Mucosa of descending colon (tissue), 3 donors: Measurements from ENCODE around the gene MYMK. TPM values are rescaled to one million over a fixed set of nuclear protein-coding genes. Genes with fewer than 3 reads are reported as not detected.

Source experiments
- ATAC-seq: fragments of 200-7000 bp; cut with Tn5 transposase; one replicate; pipeline ENCODE4 v1.9.1; 2020; ENCODE audit warnings: mild to moderate bottlenecking, moderate library complexity
- DNase-seq, 3 donors: peaks; one replicate each; pipeline ENCODE4 v3.0.0-alpha.2; 2020
- H3K36me3 ChIP-seq: fragments of 200-600 bp; one replicate; pipeline ENCODE4 v1.8.0; 2021; ENCODE audit warnings: low read depth, mild to moderate bottlenecking
- H3K4me1 ChIP-seq: fragments of 200-600 bp; one replicate; pipeline ENCODE4 v1.8.0; 2021; ENCODE audit warnings: low read depth, mild to moderate bottlenecking
- H3K4me3 ChIP-seq: fragments of 200-600 bp; one replicate; pipeline ENCODE4 v1.8.0; 2021; ENCODE audit warnings: mild to moderate bottlenecking
- H3K9me3 ChIP-seq: fragments of 200-600 bp; one replicate; pipeline ENCODE4 v1.8.0; 2021; ENCODE audit warnings: mild to moderate bottlenecking
- intact Hi-C, 2 donors: fragments of 100-400 bp; cut with DNase I in 1 of 2; cut with micrococcal nuclease in 1 of 2; formaldehyde crosslinking; loops; one replicate each; pipeline versions ENCODE4 v1.11.0 to v1.11.1; 2022; cut with DNase I, micrococcal nuclease
- total RNA-seq, 3 donors: library from RNA; stranded (reverse); fragmentation: NEBNext Ultra II Directional in 2 of 3; extraction: Animal tissue kit (Norgen Biotek cat#: 25700) in 2 of 3; gene quantifications; one replicate each; pipeline versions ENCODE4 v1.2.1 to v1.2.4, GENCODE V29; 2021 to 2023
- TF ChIP-seq, protein P1 (sequence below): fragments of 200-600 bp; IDR thresholded peaks from one replicate; pipeline ENCODE4 v1.8.0; 2022; ENCODE audit warnings: antibody characterized with exemption, mild to moderate bottlenecking
- donor health status: DM: no; HTN: no; CAD: no; lungs with moderate emphysema.
- donor health status: DM: no; HTN: no; CAD: no.
- donor health status: DM: no; HTN: yes; CAD: no.

The MYMK gene
- total RNA-seq, 3 donors from 2014 or later: not detected

GRCh38 chr9:133547116-133547515, 22.4 kb upstream of the MYMK start:
- no peaks in the 10 kb centered on the region for H3K4me1 ChIP-seq
- no peak overlapping the region for H3K4me3 ChIP-seq
- ATAC-seq (no peak), DNase-seq (no peak)
- no peaks in the 10 kb centered on the region for H3K9me3 ChIP-seq
- no peaks in the 10 kb centered on the region for H3K36me3 ChIP-seq
- TF ChIP-seq, protein P1, sequence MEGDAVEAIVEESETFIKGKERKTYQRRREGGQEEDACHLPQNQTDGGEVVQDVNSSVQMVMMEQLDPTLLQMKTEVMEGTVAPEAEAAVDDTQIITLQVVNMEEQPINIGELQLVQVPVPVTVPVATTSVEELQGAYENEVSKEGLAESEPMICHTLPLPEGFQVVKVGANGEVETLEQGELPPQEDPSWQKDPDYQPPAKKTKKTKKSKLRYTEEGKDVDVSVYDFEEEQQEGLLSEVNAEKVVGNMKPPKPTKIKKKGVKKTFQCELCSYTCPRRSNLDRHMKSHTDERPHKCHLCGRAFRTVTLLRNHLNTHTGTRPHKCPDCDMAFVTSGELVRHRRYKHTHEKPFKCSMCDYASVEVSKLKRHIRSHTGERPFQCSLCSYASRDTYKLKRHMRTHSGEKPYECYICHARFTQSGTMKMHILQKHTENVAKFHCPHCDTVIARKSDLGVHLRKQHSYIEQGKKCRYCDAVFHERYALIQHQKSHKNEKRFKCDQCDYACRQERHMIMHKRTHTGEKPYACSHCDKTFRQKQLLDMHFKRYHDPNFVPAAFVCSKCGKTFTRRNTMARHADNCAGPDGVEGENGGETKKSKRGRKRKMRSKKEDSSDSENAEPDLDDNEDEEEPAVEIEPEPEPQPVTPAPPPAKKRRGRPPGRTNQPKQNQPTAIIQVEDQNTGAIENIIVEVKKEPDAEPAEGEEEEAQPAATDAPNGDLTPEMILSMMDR: no peak
- intact Hi-C loops: no loop called here

DNA sequence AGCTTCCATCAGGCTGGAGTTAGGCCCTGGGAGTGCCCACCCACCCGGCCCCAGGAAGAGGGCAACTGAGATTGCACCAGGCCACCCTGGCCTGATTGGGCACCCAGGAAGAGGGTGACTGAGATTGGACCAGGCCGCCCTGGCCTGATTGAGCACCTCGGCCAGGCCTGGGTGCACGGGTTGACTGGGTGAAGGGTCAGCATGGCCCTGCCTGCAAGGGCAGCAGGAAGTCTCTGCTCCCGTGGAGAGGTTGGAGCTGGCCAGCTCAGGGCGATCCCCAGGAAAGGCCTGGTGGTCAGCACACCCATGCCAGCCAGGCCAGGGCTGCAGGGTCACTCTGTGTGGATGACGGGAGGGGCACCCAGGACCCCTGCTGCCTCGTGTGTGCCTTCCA, 21.5 kb upstream of the MYMK start:
- DNase-seq (no peak), ATAC-seq (no peak)
- Histone ChIP-seq H3K4me3 (no peak overlapping the region), H3K9me3 (no peaks in the 10 kb centered on the region), H3K4me1 (no peaks in the 10 kb centered on the region), H3K36me3 (no peaks in the 10 kb centered on the region)
- TF ChIP-seq, protein P1: no peak
- intact Hi-C loops: no loop called here

DNA sequence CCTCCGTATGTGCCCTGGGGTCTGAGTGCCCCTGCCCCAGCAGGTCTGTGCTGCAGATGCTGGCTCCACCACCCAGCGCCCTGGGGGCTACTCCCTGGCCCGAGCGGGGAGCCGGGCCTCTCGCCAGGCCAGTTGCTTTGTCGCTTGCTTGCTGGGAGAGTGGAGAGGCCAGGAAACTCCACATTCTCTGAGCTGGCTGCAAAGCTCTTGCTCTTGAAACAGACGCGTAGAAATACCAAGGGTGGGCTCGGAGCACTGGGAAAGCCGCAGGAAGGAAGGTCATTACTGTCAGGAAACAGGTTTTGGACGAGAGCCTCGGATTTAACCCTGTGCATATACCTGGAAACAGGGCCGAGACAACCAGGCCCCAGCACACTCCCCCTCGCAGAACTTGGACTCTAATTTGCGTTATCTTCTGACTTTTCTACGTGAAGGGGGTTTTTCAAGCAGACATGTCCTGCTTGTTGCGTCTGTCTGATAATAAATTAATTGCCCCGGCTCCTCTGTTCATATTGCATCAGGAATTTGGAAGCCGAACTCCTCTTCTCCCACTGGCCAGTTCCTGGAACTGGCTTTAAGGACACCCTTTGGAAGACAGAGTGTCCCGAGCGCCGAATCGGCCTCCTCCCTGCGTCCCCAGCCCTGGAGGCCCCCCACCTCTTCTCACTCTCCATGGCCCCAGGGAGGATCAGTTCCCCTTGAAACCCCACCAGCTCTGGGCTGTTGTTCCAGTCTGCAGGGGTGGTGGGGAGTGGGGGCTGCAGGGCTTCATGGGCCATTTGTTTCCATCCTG, 20.9 kb upstream of the MYMK start:
- DNase-seq (no peak), ATAC-seq (no peak)
- Histone ChIP-seq H3K36me3 (no peaks in the 10 kb centered on the region), H3K9me3 (no peaks in the 10 kb centered on the region), H3K4me3 (no peak overlapping the region), H3K4me1 (no peaks in the 10 kb centered on the region)
- intact Hi-C loops: no loop called here
- TF ChIP-seq, protein P1: no peak

- DNase-seq: no peak
- no peak for ATAC-seq
- Histone ChIP-seq H3K4me3 (no peak overlapping the region), H3K9me3 (no peaks in the 10 kb centered on the region), H3K36me3 (no peaks in the 10 kb centered on the region), H3K4me1 (peaks cover 4% of the 10 kb centered on the region)
- intact Hi-C loops: no loop called here
- TF ChIP-seq, protein P1: no peak
Measured at GRCh38 chr9:133543772-133544467, 19.2 kb upstream of the MYMK start.

DNA sequence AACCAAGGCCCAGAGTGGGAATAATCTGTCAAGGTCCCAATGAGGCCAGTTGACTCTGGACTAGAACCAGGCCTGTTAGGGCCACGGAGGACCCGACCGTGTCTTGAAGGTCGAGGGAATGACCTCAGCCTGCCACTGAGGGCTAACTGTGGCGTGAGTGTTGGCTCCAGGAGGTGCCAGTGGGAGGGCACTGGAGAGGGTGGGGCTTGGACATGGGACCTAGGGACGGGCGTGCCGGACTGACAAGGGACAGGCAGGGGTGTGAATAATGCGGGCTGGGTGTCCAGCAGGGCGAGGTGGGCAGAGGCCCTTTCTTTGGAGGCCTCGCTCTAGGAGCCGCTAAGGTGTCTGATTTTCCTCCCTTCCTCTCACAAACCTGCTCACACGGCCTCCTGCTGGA, 17.2 kb upstream of the MYMK start:
- TF ChIP-seq, protein P1: no peak
- Histone ChIP-seq H3K4me3 (no peak overlapping the region), H3K9me3 (no peaks in the 10 kb centered on the region), H3K4me1 (peaks cover 4% of the 10 kb centered on the region), H3K36me3 (no peaks in the 10 kb centered on the region)
- DNase-seq (no peak), ATAC-seq (peak; percentile 46)
- intact Hi-C loops: no loop called here
